GM21447 (cell line): ENCODE measurements around the gene EML1.

Experiments used
- ATAC-seq: cut with Tn5 transposase; IDR thresholded peaks from one replicate; pipeline ENCODE4 v1.9.1; 2021; ENCODE audit not compliant: unreplicated experiment

Gene EML1, protein sequence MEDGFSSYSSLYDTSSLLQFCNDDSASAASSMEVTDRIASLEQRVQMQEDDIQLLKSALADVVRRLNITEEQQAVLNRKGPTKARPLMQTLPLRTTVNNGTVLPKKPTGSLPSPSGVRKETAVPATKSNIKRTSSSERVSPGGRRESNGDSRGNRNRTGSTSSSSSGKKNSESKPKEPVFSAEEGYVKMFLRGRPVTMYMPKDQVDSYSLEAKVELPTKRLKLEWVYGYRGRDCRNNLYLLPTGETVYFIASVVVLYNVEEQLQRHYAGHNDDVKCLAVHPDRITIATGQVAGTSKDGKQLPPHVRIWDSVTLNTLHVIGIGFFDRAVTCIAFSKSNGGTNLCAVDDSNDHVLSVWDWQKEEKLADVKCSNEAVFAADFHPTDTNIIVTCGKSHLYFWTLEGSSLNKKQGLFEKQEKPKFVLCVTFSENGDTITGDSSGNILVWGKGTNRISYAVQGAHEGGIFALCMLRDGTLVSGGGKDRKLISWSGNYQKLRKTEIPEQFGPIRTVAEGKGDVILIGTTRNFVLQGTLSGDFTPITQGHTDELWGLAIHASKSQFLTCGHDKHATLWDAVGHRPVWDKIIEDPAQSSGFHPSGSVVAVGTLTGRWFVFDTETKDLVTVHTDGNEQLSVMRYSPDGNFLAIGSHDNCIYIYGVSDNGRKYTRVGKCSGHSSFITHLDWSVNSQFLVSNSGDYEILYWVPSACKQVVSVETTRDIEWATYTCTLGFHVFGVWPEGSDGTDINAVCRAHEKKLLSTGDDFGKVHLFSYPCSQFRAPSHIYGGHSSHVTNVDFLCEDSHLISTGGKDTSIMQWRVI

DNA sequence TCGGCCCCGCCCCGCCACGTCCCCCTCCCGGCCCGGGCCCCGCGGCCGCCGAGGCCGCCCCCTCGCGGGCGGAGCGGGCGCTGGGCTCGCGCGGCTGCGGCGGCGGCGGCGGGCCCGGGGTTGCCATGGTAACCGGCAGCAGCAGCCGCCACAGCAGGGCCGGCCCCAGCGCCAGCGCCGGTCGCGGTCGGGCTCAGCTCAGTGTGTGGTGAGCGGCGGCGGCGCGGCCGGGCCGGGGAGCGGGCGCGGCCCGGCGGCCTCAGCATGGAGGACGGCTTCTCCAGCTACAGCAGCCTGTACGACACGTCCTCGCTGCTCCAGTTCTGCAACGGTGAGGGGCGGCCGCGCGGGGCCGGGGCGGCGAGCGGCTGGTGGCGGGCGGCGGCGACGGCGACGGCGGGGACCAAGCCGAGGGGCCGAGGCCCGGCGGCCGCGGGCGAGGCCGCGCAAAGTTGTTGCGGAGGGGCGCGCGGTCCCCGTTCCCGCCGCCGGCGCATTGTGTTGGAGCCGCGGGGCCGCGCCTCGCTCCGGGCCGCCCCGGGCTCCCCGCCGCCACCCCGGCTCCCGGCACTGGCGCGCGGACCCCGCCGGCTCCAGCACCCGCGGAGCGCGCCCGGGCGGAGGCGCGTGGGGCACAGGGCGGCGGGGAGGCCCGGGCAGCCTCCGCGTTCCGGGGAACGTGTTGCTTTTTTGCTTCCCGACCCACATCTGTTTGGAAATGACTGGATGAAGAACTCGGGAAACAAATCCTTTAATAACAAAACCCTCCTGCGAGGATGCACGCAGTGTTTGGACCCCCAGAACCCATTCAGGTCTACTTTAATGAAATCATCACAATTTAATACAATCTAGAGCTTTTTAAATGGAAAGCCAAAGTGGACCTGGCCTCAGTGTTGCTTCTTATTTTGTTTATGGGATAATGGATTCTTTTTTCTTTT is at the start of gene EML1:
Gene EML1, plus strand, starts transcription at position 201 of the 938 bp plus-strand sequence. Its CDS starts 64 bp downstream, at position 265.
- ATAC-seq: peak; percentile 84

DNA sequence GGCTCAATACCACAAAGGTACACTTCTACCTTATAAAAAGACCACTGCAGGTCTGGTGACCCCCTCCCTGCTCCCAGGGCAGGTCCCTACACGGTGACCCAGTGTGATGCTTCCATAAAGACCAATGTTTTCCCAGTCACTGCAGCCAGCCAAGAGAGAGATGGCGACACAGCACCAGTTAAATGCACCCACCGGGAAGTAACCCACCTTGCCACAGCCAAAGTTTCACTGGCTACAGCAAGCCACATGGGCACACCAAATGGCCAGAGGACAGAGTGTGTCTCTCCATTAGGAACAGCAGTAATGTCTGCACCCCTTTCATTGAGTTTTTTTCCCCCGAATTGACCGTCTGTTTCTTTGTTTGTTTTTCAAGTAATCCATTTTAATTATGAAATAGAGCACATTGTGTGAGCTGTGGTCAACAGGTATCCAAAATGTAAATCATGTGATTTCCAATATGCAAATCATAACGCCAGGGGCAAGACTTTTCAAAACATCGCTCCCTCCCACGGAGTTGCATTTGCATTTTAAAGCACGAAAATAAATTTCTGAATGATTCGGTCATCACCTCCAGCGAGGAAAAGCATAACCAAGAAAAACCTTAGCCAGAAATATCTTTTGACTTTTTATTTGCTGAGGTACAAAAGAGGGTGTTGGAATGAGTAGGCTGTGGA is 48.9 kb upstream of the EML1 start:
- ATAC-seq: no peak

DNA sequence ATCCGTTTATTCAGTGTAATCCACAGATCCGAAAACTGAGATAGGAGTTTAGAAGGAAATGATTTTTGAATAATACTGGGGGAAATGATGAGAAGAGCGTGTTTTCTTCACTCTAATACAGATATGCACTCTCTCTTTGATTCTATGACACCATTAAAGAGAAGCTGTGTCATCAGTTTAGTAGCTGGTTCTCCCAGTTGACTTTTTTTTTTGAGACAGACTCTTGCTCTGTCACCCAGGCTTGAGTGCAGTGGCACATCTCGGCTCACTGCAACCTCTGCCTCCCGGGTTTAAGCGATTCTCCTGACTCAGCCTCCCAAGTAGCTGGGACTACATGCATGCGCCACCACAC is 48.4 kb upstream of the EML1 start:
- no peak for ATAC-seq

DNA sequence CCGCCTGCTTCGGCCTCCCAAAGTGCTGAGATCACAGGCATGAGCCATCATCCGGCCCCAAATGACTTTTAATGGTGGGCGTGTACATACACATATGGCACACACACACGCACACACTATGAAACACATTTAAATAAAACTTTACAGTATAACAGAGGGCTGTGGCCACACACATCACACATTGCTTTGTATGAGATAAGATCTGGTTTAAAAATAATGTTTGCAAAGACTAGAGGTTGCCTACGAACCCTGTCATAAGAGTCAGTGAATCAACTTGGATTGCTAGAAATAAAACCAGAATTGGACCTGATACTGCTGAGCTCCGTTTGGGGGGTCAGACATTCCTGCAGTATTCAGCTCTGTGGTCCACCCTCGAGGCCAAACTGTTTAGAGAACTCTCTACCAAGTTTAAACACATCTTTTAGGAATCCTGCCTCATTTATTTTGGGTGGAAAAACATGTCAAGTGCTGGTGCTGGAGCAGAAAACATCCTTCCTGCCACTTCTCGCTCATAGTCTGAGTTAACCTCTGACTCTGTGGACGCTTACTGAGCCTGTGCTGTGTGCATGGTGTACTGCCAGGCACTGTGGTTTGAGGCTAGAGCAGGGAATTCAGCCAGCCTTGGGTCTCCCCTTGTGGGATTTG is 47.8 kb upstream of the EML1 start:
- no peak for ATAC-seq

DNA sequence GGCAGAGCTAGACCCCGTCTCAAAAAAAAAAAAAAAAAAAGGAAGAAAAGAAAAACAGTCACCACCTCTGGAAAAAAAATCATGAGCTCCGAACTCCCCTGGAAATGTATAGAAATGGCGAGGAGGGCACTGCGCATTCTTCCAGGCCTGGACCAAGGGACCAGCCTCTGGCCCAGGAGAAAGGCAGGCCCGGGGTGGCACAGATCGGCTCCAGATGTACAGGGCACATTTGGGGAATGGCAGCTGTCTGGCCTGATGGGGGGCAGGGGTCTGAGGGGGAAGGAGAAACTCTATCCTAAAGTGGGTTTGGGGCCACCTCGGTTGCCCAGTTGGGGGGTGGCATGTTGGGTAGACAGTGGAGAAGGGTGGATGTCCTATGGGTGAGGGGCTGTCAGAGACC is 46.0 kb upstream of the EML1 start:
- ATAC-seq: no peak

DNA sequence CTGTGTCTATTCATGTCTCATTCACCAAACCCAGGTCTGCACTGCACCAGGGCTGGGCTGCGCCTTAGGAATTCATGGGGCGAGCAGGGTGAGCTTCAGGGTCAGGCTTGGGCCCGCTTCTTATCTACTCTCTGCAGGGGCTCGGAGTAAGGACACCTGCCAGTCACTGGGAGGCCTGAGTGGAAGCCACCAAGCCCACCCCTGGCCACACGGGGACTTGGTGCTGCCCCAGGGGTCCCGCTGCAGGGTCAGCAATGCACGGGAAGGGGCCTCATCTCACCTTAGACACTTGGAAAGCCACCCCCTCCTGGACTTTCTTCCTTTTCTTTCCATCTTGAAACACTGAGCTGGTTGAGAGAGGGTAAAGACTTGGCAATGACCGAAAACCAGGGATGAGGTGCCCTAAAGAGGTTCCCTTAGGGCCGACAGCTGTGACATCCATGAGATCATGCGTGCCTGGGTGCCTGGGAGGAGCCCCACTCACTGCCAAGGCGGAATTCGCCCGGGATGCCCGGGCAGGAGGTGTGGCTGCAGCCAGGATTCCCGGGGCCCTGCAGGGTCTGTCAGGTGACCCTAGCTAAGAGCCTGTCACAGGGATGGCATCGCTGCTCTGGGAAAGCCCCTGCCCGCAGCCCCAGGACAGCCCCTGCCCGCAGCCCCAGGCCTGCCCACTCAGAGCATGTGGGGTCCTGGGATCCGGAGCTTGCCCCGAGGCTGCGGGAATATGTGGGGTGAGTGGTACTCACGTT is 45.5 kb upstream of the EML1 start:
- ATAC-seq: no peak

DNA sequence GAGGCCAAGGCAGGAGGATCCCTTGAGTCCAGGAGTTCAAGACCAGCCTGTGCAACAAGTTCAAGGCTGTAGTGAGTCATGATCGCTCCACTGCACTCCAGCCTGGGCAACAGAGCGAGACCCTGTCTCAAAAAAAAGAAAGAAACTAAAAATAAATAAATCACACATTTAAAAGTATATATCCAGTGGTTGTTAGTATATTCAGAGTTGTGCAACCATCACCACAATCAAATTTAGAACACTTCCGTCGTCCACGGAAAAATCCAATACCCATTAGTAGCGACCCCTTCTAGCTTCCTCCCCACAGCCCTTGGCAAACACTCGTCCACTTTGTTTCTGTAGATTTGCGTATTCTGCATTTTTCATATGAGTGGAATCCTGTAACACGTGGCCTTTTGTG is 44.7 kb upstream of the EML1 start:
- no peak for ATAC-seq

DNA sequence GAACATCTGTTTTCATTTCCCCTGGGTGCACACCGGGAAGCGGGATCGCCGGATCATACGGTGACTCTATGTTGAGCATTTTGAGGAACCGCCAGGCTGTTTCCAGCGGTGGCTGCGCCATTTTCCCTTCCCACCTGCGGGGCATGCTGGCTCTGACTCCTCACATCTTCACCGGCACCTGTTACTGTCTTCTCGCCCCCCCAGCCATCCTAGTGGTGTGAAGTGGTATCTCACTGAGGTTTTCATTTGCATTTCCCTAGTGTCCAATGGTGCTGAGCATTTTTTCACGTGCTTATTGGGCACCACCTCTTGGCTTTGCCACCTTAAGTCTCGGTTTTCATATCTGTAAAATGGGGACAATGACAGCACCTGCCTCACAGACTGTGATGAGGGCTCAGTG is 44.1 kb upstream of the EML1 start:
- ATAC-seq: no peak

DNA sequence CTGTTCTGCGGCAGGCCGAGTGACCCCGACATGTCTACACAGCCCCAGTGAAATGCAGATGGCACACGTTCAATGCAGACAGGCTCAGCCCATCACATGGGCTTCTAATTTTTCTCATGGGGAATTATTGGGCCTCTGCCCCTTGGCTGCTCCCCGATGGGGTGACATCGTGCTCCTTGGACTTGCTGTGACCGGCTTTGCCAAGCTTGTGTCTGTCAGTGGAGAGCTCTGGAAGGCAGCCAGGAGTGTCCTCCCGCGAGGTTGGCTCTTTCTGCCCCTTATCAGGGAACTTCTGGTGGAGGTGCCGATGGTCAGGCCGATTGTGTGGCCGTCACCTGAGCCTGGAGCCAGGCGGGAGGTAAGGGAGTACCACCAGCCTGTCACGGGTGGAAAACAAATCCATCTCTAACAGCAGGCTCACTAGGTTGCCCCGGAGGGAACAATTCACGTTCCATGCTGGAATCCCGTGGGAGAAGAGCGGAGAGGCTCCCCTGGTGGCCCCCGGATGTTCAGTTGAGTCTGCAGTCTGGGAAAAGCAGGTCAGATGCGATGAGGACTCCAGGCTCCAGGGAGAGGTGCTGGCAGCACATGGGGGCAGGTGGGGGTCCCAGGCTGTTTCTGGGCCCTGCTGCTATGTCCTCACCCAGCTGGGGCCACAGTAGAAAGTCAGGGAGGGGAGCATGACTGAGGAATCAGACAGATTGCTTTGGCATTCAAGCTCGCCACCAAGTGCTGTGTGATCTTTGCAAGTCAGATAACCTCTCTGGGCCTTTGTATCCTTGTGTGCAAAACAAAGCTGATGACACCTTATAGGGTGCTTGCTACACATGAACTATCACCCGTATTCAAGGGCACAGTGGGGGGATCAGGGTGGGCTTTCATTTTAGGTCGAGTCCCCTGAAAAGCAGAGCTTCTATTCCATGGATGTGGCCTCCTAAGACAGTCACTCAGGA is 43.2 kb upstream of the EML1 start:
- ATAC-seq: no peak

DNA sequence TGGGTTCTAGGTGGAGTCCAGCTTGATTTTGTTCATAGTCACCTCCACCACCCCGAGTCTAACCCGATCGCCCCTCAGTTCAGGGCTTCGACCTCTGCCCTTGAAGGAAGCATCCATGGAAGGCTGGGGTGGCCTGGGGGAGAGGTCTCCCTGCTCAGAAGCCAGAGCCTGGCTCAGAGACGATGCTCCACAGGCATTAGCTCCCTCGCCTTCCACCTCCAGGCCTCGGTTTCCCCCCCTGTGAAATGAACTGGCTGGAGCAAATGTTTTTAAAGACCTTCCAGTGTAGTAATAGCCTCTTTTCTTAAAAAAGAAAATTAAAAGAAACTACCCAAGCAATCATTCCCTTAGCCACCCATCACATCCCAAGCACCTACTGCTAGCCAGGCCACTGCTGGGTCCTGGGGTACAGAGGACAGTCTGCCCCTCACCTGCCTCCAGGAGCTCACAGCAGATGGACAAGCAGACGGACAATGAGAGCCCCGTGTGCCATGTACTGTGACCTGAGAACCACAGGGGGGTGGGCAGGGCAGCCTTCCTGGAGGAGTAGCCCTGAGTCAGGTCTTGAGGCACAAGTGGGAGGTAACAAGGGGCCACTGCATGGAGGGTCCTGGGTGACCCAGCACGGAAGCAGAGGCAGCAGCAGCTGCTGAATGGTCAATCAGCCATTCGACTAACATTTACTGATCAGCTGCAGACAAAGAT is 42.3 kb upstream of the EML1 start:
- ATAC-seq: no peak

DNA sequence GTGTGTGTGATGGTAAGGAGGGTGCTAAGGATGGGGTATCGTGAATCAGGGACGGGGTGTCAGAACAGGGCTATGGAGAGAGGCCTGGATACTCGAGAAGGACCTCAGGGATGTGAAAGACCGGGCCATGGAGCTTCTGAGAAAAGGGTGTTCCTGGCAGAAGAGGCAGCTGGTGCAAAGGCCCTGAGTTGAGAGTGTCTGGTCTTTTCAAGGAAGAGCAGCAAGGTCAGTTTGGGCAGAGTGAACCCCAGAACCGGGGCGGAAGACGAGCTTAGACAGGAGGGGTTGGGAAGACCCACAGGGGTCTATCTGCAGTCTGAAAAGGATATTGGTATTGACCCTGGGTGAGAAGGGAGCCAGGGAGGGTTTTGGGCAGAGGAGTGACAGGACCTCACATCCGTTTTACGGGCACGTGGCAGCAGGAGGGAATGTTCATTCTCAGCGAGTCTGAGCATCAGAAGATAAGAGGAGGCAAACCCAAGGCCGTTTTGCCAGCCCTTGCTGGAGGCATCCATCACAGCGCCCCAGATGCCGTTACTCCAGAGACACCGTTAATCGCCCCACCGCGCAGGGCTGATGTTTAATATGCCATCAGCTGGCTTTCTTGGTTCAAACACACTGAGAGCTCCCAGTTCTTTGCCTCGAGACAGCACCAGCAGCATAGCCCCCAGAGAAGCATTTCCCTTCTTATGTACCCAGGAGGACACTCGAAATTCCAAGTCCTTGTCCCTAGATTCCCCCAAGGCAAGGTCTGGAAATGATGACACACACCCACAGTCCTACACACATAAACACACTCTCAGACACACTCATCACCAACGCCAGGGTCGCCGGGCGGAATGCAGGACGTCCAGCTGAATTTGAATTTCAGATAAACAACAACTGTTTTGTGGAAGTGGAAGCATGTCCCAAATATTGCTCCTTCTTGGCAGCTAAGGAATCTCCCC is 41.4 kb upstream of the EML1 start:
- ATAC-seq: no peak

DNA sequence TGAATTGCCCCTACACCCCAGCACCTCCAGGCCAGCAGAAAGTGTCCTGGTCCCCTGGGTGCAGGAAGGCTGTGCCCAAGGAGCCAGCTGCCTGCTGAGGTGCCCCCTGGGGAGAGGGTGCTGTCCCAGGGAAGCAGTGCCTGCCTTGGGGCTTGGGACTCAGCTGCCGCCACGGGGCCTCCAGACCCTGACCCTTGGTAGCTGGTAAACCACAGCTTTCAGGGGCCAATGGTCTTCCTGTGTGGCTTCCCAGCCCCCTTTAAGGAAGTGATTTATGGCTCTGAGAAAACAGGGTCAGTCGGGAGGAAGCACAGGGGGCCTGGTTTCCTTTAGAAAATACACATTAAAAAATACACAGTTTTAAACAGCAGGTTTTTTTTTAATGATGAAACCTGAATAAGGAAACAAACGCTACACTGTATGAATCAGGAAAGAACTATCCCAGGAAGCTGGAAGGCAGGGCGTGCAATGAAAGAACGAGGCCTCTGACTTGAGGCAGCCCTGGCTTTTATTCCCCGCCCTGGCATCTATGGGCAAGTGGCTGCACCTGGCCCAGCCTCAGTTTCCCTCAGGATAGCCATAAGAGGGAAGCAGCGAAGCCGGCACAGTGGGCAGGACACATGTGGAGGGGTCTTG is 40.6 kb upstream of the EML1 start:
- ATAC-seq: no peak

DNA sequence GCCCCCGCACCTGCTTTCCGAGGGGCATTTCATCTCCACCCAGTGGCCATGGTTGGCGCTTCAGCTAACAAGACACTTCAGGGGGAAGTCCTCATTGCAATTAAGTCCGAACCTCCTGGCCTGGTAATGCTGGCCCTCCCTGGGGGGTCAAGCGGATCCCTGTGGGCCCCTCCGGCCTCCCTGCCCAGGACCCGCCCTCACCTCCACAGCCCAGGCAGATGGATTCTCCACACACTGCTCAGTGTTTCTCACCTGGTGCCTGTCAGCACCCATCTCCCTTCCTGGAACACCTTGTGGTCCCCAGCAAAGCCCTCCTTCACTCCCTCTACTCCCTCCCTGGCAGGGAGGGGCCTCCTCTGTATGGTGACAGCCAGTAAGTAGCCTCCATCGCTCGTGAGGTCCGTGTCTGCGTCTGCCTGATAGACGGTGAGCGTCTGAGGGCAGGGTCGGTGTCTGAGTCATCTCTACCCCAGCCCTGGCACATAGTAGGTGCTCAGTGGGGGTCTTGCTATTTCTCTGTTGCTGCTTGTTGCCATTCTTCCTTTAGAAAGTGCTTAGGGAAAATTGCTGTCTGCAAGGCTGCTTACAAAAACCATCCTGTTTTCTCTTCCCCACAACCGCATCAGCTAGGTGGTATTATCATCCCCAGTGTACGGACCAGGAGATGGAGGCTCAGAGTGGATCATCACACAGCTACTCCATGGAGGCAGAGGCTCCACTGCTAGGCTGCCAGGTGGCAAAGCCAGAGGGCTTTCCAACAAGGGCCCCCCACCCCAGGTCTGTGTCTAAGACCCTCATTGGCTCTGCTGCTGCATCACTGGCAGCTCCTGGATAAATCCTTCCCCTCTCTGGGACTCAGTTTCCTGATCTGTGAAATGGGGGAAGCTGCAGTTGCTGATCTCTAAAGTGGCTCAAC is 39.7 kb upstream of the EML1 start:
- ATAC-seq: no peak

DNA sequence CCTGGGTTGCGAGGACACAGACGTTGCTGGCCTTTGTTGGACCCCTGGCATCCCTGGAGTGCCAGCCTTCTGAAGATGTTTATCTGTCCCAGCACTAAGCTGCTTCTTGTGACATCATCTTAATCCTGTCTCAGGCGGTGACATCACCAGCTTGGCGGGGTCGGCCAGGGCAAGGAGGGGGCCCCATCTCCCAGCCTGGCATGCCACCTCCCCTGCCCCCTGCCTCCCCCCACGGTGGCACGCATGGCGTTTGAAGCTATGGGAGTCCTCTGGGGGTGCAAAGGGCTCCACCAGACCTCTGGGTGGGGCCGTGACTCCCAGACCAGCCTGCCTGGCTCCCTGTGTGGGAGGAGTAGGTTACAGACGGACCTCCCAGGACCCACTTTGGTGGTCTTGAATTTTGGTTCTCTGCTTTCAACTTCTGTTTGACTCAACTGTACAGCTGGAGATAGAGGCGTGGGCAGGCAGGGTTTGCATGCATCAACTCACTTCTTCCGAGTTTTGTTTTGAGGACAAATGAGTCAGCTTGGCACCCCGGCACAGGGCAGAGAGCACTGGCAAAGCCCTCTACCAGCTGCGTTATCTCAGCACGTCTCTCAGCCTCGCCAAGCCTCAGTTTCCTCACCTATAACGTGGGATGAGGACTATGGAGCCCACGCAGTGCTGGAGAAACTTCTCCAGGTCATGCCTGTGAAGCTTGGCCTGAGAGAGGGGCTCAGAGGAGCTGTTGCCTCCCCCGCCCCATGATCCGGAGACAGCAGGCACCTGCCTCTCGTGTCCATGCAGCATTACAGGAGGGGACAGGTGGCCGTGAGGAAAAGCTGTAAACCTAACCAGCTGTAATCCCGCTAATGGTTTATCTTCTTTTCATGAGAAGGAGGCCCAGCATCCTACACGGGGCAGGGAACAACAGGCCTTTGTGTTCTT is 38.8 kb upstream of the EML1 start:
- no peak for ATAC-seq
